NCI-H1694 treated with DMSO at 0.1 percent for 48 hours (cell line): ENCODE data around the gene FMN1.

Source experiments
- DNase-seq: peaks from one replicate; lab custom pipeline; 2025; lab: John Stamatoyannopoulos, UW

Gene FMN1

DNA sequence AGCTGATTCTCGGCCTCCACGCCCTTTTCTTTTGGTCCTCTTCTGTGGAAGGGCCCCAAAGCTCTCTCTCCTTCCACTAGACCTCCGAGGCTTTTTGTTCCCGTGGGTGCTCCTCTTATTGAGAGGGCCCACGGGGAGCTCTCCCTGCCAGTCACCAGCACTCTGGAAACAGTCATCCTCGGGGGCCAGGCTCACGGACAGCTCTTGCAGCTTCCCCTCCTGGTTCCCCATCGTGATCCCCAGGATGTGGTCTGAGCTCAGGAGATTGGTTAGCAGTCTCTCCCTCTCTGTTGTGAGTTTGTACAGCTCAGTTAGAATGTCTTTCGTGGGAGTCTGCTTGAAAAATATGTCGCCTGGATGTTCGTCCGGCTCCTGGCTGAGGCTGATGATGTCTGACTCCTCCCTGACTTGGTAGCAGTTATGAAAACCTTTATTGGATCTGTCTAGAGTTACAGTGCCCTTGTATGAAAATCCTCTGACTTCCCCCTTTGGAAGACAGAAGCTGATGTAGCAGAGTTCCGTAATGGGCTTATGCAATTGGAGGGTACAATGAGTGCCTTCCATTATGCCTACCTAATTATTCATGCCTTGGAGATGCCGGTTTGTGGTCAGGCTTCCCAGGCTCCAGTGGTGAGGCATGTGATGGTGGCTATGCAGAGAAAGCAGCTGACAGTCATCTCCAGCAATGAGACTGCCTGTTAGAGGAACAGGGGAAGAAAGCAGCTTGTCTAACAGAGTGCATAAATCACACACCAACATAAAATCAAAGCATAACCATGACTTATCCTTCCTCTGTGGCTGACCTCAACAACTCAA is 40.0 kb downstream of the FMN1 start:
- DNase-seq: no peak

DNA sequence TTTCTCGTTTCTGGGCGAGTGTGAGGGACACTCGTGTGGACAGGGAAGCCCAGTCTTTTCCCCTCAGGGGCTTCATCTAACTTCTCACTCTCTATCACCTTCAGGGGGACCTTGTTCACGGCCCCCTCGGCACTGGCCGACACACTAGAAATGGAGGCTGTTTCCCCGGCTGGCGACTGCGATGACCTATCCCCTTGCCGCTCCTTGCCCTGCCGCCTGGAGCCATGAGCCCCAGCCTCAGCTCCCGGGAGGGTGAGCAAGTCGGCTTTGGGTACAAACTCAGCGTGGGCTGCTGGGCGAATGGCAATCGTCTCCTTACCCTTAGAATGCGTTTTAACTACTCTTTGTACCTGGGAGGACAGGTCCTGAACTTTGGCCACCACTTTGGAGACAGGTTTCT is 41.0 kb downstream of the FMN1 start:
- DNase-seq: no peak

DNA sequence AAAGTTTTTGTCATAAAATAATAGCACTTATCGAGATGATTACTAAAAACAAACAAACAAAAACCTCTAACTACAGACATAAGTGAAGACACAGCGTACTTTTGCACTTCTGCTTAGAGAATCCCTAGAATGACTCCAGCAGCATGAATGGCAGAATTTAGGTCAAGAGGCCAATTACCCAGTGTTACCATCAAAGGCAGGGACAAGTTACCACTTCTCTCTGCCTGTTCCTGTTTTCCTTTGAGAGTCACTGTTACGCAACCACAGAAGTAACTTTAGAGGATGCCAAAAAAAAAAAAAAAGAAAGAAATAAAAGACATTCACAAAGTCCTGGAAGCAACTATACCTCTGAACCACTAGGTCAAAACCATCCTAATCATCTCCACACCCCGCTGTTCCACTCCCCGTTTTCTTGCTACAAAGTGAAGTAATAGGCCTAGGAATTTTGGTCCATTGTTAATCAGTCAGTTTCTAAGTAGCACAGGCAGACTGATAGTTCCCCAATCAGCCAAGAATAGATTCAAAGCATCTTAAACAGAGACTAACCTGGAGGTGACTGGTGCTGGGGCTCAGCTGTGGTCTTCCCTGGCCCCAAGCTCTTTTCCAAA is 41.9 kb downstream of the FMN1 start:
- no peak for DNase-seq

DNA sequence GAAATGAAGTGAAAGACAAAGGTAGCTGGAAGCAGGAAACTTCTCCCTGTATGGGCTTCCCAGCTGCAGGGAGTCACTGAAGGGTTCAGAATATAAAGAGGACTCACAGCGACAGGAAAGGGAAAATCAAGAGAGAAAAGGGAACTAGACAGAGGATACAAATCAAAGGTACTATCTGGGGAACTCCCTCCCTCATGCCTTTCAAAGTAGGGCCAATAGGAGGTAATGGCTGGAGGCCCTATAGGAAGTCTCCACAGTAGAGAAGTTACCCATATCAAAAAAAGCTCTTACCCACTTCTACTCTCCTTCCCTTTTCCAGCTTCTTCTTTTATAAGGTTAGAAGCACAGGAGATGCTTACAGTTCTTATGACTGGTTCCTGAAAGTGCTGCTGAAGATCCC is 43.5 kb downstream of the FMN1 start:
- no peak for DNase-seq

DNA sequence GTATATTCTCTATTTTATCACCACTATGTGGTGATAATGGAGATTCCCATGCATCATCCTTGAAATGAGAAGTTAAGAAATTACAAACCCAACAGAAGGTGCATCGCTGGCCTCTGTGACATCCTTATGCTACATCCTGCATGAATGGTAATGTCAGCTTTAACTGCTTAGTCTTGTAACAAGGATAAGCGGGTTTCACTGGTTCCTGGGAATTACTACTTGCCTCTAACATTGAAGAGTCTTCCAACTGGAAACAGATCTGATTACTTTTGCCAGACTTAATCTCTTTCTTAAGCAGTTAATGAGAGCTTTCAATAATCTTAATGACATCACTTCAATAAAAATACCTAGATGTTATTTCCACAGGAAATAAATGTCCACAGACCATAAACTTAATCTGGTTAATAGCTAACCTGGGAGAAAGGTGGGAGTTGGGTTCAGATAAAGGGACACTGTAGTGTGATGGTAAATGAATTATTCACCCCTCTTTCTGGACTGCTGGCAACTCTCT is 44.0 kb downstream of the FMN1 start:
- DNase-seq: no peak

DNA sequence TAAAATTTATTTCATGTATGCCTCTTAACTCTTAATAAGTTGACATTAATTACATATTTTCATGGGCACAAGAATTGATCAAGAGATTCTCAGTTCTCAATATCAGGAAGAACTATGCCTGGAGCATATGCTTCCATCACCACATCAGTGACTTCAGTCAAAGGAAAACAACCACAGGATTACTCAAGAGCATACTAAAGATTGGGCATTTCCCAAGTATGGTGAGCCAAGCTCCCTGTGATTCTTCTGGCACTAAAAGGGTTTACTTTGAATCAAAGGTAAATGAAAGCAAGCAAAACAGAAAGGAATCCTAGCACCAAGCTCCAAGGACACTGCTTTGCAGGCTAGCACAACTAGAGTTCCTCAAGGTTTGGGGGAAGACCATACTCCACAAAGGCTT is 44.6 kb downstream of the FMN1 start:
- no peak for DNase-seq

DNA sequence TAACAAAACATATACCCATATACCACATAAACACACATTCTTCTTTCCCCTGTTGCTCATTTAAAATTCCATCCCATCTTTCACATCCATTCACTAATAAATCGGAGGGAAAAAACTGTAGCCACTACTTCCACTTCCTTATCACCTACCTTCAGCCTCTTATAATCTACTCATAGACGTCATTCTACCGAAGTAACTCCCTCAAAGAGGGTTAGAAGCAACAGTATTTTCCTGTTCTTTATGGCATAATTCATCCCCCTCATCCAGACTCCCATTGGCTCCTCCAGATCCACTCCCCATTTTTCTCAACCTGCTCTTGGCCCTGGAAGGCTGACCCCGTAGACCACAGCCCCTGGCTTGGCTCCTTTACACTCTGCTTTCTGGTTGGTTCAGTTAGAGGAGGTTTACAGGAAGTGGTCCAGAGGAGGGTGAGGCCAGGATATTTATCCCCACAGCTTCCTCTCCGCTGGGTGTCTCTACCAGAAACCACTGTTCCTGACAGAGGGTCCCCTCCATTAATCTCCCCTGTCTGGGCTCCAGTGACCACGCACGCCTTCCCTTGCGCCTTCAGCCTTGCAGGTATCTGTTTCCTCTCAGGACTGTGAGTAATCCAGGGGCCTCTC is 46.3 kb downstream of the FMN1 start:
- DNase-seq: no peak

DNA sequence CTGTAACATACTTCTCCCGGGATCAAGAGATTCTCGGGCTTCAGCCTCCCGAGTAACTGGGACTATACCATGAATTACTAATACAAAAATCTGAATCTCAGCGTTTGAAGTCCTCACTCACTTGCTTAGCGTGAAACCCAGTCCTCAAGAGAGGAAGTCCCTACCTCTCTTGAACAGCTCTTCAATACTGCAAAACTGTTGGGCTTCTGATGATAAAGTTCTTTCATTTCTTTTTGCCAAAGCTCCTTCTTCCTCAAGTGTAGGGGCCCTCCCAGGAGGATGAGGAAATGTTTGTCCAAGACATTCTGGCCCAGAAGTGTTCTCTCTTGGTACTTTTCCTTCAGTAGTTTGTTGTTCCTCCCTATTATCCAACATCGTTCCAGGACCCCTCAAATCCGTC is 48.5 kb downstream of the FMN1 start:
- DNase-seq: no peak

DNA sequence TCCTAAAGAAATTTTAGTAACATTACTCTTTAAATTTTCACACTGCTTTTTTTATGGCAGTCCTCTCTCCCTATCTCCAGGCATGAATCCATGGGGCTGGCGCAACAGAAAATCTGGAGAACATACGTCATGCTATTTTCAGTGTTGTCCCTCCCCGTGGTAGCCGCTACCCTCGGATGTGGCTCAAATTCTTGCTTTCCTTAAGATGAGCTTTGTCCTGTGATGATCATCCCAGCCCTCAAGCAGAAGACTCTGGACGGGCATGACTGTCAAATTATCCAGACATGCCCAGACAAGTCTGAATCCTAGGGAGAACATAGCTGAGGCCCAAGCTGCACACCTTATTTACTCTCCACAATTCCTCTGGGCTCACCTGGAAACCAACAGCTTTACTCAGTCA is 49.1 kb downstream of the FMN1 start:
- DNase-seq: no peak

DNA sequence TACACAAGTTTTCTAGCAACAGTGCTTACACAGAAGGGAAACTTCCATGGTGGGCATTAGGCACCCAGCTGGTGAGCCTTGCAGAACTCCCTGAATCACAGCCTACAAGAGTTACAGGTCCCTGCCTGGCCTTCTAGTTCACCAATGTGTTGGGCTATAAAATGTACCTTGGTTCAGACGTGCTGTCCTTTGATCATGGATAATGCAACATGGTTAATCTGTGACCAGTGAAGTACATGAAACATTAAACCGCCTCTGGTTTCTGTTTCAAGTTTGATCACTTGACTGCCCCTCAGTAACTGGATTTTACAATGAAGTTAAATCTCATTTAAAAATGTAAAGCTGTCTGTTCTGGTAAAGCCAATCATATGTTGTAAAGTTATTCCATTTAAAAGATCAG is 51.8 kb downstream of the FMN1 start:
- no peak for DNase-seq

DNA sequence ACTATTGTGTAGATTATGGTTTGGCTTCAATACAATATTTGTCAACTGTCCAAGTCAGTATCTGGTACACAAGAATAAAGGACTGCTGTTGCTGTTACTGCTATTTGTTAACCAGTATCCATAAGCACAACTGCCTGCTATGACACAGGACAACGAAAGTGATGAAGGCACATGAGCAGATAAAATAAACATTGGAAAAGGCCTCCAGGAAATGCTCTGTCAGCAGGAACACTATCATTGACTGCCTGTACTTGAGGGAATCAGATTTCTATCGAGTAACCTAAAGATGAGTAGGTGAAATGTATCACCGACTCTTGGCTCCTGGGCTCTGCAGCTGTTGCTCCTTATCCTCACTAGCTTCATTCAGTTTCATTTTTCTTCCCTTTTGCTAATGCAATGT is 56.5 kb downstream of the FMN1 start:
- DNase-seq: no peak

DNA sequence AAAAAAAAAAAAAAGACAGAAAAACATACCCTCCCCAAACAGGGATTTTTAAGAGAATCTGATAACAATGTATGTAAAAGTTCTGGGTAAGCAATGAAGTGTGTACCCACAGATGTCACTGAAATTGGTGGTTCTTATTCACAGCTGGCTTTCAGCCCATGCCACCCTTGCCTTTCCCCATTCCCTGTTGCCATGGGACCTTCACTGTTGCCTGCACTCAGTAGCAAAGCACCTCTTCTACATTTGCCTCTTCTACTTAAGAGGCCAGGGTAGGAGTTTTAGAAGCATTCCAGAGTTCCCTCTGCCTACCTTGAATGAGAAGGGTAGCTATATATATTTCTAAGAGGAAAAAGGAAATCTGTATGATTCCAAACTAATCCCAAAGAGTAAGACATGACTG is 57.4 kb downstream of the FMN1 start:
- DNase-seq: no peak

DNA sequence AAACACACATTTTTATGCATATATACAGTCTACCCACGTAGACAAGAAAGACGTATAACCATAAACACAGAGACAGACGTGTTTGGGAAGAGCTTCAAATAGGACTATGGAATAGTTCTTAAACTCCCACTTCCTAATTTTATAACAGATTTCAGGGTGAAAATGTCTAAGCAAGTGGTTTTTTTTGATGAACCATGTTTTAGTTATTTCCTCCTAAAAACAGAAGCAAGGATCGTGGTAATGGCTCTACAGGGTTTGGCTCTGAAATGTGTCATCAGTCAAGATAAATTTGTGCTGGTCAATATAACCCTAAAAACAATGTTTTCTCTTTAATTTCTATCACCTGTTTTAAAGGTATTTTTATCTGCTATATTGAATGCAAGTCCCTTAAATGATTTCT is 58.2 kb downstream of the FMN1 start:
- DNase-seq: no peak

DNA sequence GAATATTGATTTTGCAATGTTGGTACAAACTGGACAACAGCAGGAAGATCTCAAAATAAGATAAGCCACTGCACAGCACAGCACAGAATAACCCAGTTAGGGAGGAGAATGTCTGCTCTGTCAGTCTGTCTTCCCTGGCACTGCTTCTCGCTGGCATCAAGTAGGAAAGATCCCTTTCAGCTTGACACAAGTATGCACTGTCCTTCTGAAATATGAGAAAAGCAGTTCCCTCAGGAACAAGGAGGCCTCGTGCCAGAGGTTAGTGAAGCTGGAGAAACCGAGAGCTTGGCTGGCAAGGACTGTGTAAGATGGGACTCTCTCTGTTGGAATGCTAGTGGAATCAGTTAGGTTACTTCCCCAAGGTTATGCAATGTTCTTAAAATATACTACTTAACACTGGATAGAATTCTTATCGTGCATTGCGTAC is 59.1 kb downstream of the FMN1 start:
- no peak for DNase-seq

DNA sequence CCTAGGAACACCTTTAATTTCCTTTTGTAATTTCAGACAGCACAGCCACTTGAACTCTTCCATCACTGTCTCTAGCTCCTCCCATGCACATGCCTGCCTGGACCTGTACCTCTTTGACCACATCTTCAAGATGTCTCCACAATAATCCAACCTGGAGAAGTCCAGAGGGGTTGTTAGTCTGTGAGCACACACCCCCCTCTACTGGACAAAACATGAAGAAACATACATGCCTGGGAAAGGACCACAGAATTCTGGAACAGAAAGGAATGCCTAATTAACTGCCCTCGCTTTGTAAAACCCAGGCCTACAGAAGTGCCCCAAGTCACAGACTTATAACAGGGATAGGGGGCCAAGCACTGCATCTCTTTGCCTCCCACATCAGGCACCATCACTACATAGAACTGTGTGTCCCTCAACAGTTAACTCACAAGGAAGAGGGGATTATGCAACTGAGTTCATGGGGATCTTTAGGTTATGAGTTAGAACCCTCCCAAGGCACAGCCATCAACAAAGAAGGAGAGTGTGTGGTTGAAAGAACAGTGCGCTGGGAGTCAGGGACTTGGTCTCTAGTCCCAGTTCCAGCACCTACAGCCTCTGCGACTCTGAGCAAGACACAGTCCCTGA is 61.7 kb downstream of the FMN1 start:
- DNase-seq: no peak

DNA sequence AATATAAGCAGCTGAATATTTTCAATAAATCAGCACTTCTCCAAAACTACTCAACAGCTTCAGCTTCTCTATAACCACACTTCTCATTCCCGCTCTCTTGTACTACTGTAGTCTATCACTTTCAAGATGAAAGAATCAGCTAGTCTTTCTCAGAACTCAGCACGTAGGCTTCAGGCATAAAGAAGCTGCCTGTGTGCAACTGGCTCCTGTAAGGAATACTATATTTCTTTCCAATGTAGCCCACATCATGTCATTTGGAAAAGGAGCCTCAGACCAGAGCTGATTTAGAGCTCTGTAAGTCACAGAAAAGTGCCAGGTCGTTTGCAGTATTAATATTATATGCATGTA is 62.3 kb downstream of the FMN1 start:
- DNase-seq: no peak

DNA sequence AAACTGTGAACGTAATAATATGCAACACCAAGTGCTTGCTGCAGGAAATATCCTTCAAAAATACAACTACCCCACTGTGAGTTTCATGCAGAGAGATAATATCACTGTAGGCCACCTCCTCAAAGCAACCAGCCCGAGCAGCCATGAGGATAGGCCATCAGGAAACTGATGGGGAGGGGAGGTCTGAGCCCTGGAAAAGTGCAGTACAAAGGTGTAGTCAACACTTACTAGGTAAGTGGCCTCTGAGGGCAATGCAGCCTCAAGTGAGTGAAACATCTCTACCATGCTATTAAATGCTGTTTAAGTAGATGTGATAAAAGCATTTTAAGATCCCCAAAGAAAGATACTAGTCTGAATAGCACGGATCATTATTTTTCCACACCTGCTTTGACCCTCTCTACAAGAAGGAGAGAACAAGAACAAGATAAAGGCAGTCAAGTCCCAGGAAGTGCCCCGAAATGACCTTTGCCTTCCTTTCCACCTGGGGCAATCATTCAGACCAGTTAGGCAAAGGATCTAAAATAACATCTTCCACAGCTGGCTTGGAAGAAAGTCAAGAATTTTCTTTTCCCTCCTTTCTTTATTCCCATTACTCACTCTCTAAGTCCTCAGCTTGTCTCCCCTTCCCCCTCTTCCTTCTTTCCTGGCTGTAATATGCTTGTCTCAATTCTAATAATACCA is 62.8 kb downstream of the FMN1 start:
- no peak for DNase-seq

DNA sequence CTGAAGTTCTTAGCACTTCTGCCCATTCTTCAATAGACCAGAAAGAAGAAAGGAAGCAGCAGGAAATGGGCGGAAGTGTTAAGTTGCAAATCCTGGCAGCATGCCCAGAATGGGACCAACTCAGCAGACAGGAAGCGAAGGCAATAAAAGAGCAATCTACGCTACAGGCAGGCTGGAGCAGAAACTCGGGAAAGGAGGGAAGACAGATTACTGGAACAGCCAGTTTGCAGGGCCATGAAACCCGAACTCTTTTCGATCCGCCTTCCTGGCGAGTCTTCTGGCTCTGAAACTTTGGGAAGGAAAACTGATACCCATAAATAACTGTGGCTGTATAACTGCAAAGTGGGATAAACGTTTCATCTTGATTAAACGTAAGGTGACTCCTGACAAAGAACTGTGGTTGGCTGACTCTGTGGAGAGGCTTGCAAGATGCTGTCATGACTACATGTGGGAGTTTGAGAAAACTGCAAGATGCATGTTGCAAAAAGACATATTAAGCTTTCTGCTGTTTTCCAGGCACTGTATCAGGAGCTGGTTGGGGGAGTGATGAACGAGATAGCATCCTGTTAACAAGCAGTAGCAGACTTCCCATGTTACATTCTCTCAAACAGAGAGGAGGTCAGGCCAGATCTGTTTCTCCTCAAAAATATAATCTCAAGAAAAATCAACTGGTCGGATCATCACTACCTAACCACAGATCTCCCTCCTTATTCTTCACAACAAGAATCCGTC is 67.8 kb downstream of the FMN1 start:
- DNase-seq: no peak

DNA sequence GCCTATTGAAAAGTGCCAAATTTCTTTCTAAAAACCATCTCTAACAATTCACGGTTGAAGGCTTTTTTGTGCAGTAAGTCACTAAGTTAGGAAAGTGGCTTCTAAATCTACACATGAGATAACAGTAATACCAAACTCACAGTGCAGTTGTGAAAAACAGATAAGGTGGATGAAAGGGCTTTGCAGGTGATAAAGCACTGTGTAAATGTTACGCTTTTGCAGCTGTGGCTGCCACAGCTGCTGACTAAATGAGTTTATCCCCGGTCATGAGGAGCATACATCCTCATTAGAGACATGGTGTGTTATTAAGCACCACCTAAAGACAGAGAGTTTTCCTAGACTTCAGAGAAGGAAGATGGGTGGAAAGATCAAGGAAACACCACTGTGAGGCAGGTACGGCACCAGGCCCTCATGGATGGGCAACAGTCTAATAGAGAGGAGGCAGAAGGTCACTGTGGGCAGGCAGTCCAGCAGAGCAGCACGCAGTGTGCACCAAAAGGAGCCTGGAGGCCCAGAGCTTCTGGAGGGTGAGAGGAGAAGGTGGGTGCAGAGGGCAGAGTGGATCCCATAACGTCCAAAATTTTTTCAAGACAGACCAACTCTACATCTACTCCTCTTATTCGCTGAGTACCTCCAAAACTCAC is 68.5 kb downstream of the FMN1 start:
- DNase-seq: no peak

DNA sequence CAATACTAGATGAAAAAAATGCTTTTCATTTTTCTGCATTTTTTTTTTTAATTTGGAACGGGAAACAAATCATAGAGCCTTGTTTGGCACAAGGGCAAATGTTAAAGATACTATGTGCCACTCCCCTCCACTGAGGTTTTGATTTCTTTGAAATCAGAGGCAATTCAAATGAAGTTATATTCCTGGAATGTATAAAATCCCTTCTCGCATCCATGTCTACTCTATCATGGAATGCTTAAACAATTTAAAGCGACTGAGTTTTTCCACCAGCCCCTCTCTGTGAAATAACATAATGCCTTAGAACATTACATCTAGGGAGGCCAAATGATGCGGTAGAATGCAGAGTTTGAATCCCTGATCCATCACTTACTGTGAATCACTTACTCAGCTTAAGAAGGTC is 69.7 kb downstream of the FMN1 start:
- DNase-seq: no peak

DNA sequence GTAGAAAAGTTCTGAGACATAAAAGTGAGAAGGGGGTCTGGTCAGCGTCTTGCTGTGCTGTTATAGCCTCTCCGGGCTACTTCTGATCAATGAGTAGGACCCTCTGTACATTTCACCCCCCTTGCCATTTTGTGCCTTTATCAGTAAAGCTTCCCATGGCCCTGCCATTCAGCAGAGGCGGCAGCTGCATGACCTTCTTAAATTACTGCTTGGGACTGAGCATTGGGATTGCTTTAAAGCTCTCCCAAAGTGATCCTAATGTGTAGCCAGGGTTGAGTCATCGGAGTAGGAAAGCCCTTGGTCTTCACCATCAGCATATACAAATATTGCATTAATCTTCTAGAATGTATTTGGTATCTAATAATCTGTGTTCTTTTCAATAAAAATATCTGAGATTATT is 70.2 kb downstream of the FMN1 start:
- DNase-seq: no peak
